Esophagus muscularis mucosa (tissue), 3 donors: ENCODE results near the gene DSCAM.

Experiments used
- POLR2A ChIP-seq: fragments of 450-650 bp; IDR thresholded peaks from one replicate; pipeline ENCODE4 v1.6.1; 2017; ENCODE audit warnings: antibody characterized with exemption, moderate library complexity, mild to moderate bottlenecking, low read depth
- POLR2AphosphoS5 ChIP-seq, 2 donors: sonication (generic); formaldehyde crosslinking; IDR thresholded peaks; one replicate each; pipeline ENCODE4 v1.6.1; 2017; ENCODE audit warnings: antibody characterized with exemption in 2 of 2
- TF ChIP-seq, protein P1 (sequence below), 3 experiments: fragments of 200-600 bp in 2 of 3; fragments of 450-650 bp in 1 of 3; sonication (generic) in 2 of 3; IDR thresholded peaks; one replicate each; pipeline ENCODE4 v1.5.1; 2017 to 2019; ENCODE audit warnings: antibody characterized with exemption in 3 of 3, mild to moderate bottlenecking in 2 of 3, moderate library complexity in 1 of 3

DNA sequence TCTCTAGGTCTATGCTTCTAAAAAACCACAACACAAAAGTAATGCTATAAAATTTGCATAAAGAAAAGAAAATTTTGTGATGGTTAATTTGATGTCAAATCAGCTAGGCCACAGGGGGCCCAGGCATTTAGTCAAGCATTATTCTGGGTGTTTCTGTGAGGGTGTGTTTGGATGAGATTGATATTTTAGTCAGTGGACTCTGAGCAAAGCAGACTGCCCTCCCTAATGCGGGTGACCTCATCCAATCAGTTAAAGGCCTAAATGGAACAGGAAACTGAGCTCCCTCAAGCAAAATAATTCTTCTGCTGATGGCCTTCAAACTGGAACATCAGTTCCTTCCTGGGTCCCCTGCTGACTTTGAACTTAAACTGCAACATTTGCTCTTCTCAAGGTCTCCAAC lies 358.0 kb downstream of the DSCAM start:
- TF ChIP-seq, protein P1, sequence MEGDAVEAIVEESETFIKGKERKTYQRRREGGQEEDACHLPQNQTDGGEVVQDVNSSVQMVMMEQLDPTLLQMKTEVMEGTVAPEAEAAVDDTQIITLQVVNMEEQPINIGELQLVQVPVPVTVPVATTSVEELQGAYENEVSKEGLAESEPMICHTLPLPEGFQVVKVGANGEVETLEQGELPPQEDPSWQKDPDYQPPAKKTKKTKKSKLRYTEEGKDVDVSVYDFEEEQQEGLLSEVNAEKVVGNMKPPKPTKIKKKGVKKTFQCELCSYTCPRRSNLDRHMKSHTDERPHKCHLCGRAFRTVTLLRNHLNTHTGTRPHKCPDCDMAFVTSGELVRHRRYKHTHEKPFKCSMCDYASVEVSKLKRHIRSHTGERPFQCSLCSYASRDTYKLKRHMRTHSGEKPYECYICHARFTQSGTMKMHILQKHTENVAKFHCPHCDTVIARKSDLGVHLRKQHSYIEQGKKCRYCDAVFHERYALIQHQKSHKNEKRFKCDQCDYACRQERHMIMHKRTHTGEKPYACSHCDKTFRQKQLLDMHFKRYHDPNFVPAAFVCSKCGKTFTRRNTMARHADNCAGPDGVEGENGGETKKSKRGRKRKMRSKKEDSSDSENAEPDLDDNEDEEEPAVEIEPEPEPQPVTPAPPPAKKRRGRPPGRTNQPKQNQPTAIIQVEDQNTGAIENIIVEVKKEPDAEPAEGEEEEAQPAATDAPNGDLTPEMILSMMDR (IDR thresholded peaks at IDR 0.05), result no peak
- TF ChIP-seq POLR2AphosphoS5 (IDR thresholded peaks at IDR 0.05) (no peak), POLR2A (no peak)
